Measurements from ENCODE around the gene ARHGAP15.

ARHGAP15 gene

GRCh38 chr2:143560724-143561123, 431.5 kb downstream of the ARHGAP15 start:
- ChIA-PET POLR2A (ENCODE audit: low non-redundant PET) (no interaction called here), CTCF (interaction anchor here (0.7 kb wide), 1 partner anchor 177 kb away, joined by 3 read pairs; no protein-coding TSS in a partner anchor)
- TF ChIP-seq, protein P1, sequence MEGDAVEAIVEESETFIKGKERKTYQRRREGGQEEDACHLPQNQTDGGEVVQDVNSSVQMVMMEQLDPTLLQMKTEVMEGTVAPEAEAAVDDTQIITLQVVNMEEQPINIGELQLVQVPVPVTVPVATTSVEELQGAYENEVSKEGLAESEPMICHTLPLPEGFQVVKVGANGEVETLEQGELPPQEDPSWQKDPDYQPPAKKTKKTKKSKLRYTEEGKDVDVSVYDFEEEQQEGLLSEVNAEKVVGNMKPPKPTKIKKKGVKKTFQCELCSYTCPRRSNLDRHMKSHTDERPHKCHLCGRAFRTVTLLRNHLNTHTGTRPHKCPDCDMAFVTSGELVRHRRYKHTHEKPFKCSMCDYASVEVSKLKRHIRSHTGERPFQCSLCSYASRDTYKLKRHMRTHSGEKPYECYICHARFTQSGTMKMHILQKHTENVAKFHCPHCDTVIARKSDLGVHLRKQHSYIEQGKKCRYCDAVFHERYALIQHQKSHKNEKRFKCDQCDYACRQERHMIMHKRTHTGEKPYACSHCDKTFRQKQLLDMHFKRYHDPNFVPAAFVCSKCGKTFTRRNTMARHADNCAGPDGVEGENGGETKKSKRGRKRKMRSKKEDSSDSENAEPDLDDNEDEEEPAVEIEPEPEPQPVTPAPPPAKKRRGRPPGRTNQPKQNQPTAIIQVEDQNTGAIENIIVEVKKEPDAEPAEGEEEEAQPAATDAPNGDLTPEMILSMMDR (conservative IDR thresholded peaks at IDR 0.05; ENCODE audit: low read depth), result no peak
- no peak overlapping the region for H3K27ac ChIP-seq
- no peak for DNase-seq (ENCODE audit: low spot score)

- ChIA-PET CTCF (interaction anchor here (0.6 kb wide), 1 partner anchor 10 kb away, joined by 3 read pairs; no protein-coding TSS in a partner anchor), POLR2A (ENCODE audit: low non-redundant PET) (no interaction called here)
- TF ChIP-seq, protein P1 (conservative IDR thresholded peaks at IDR 0.05; ENCODE audit: low read depth), result no peak
- no peak for DNase-seq (ENCODE audit: low spot score)
- H3K27ac ChIP-seq, result no peak overlapping the region
Measured at GRCh38 chr2:143564419-143564818, 435.2 kb downstream of the ARHGAP15 start.

- ChIA-PET POLR2A (ENCODE audit: low non-redundant PET) (no interaction called here), CTCF (no interaction called here)
- TF ChIP-seq, protein P1 (conservative IDR thresholded peaks at IDR 0.05; ENCODE audit: low read depth), result no peak
Measured at GRCh38 chr2:143571747-143572146, 442.5 kb downstream of the ARHGAP15 start.

DNA sequence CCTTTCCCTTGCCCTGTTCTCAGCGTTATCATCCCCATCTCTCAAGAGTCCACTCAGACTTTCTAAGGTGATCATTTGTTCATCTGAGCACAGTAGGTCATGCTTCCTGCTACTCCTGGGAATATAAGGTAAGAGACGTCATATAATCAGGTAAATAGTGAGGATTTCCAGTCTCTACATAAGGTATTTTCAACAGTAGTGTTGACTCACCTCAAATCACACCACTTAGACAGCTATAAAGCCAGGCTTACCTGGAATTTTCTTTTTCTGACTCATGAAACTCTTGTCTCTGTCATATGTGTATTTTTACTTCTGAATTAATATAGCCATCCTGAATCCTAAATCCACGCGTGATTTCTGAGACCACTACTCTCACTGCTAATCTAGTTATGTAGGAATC, 443.2 kb downstream of the ARHGAP15 start:
- ChIA-PET CTCF (interaction anchor here (0.7 kb wide), 1 partner anchor 219 kb away, joined by 3 read pairs; no protein-coding TSS in a partner anchor), POLR2A (ENCODE audit: low non-redundant PET) (no interaction called here)
- TF ChIP-seq, protein P1 (conservative IDR thresholded peaks at IDR 0.05; ENCODE audit: low read depth), result no peak
- H3K27ac ChIP-seq, result no peak overlapping the region
- peak; percentile 24 for DNase-seq (ENCODE audit: low spot score)

More at GRCh38 chr2:143571747-143572146, 442.5 kb downstream of the ARHGAP15 start:
- DNase-seq (ENCODE audit: low spot score), result no peak
- no peak overlapping the region for H3K27ac ChIP-seq

GRCh38 chr2:143574069-143574468, 444.9 kb downstream of the ARHGAP15 start:
- DNase-seq (ENCODE audit: low spot score), result no peak
- TF ChIP-seq, protein P1 (conservative IDR thresholded peaks at IDR 0.05; ENCODE audit: low read depth), result no peak
- no peak overlapping the region for H3K27ac ChIP-seq
- CTCF ChIA-PET, result interaction anchor here (0.7 kb wide), 2 partner anchors 9 to 726 kb away, joined by 3 to 5 read pairs; no protein-coding TSS in a partner anchor
- POLR2A ChIA-PET (ENCODE audit: low non-redundant PET), result no interaction called here

- TF ChIP-seq, protein P1 (conservative IDR thresholded peaks at IDR 0.05; ENCODE audit: low read depth), result no peak; the same call in 1 of the 2 replicates
- DNase-seq (ENCODE audit: low spot score), result no peak
- POLR2A ChIA-PET (ENCODE audit: low non-redundant PET), result no interaction called here
- CTCF ChIA-PET, result interaction anchor here (0.6 kb wide), 1 partner anchor 42 kb away, joined by 3 read pairs; no protein-coding TSS in a partner anchor
- no peak overlapping the region for H3K27ac ChIP-seq
Measured at GRCh38 chr2:143575340-143575739, 446.1 kb downstream of the ARHGAP15 start.

Measured in RWPE1 (cell line).